Fibroblast of the aortic adventitia (primary cell): ENCODE results near the gene EPHB1. TPM values are rescaled to one million over a fixed set of nuclear protein-coding genes. Genes with fewer than 3 reads are reported as not detected.

Experiments
- DNase-seq: peaks from one replicate; pipeline ENCODE4 v3.0.0-alpha.2; 2010; ENCODE audit warnings: low read depth
- H3K4me3 ChIP-seq: 2 replicates; pipeline ENCODE4 v1.5.1; 2011; ENCODE audit warnings: low read depth, mild to moderate bottlenecking, control low read depth, low read length, moderate library complexity
- CTCF ChIP-seq: IDR thresholded peaks from 2 replicates; pipeline ENCODE4 v1.5.1; 2011; ENCODE audit warnings: mild to moderate bottlenecking, low read length, control low read depth, inconsistent platforms; ENCODE audit not compliant: insufficient read depth
- total RNA-seq: library from RNA; depleted of rRNA; stranded (reverse); fragments of >200 nt; gene quantifications from 2 replicates; pipeline ENCODE4 v1.2.3, GENCODE V29; 2012; ENCODE audit warnings: low replicate concordance

The EPHB1 gene
- total RNA-seq, 1 donor: 1.2 TPM

GRCh38 chr3:134753999-134754742 is 40.9 kb upstream of the EPHB1 start:
- peak; percentile 37 for DNase-seq
- peak; percentile 38 for TF ChIP-seq CTCF
- no peak overlapping the region for H3K4me3 ChIP-seq

GRCh38 chr3:134754768-134755559 is 40.1 kb upstream of the EPHB1 start:
- DNase-seq: peak; percentile 61
- peak; percentile 91 for TF ChIP-seq CTCF
- H3K4me3 ChIP-seq: no peak overlapping the region

- no peak for TF ChIP-seq CTCF
- DNase-seq: no peak
- H3K4me3 ChIP-seq: no peak overlapping the region
These were observed 39.2 kb upstream of the EPHB1 start for GRCh38 chr3:134755821-134756220.

- TF ChIP-seq CTCF: no peak
- no peak overlapping the region for H3K4me3 ChIP-seq
- no peak for DNase-seq
These were observed 37.5 kb upstream of the EPHB1 start for GRCh38 chr3:134757549-134758069.

GRCh38 chr3:134761213-134761612 is 33.8 kb upstream of the EPHB1 start:
- TF ChIP-seq CTCF: no peak
- no peak overlapping the region for H3K4me3 ChIP-seq
- DNase-seq: no peak

GRCh38 chr3:134762016-134762415 is 33.0 kb upstream of the EPHB1 start:
- DNase-seq: no peak
- no peak for TF ChIP-seq CTCF
- no peak overlapping the region for H3K4me3 ChIP-seq
